GM21360 (cell line): Measurements from ENCODE around the gene EEF1AKMT3.

ENCODE experiments used
- ATAC-seq: cut with Tn5 transposase; IDR thresholded peaks from one replicate; pipeline ENCODE4 v1.9.1; 2021; ENCODE audit warnings: mild to moderate bottlenecking, moderate library complexity; ENCODE audit not compliant: unreplicated experiment

The EEF1AKMT3 gene

GRCh38 chr12:57735198-57735855 lies 37.1 kb upstream of the EEF1AKMT3 start:
- no peak for ATAC-seq

GRCh38 chr12:57735952-57736740 lies 36.3 kb upstream of the EEF1AKMT3 start:
- no peak for ATAC-seq

- no peak for ATAC-seq
These were observed 35.5 kb upstream of the EEF1AKMT3 start for GRCh38 chr12:57736741-57737466.

DNA sequence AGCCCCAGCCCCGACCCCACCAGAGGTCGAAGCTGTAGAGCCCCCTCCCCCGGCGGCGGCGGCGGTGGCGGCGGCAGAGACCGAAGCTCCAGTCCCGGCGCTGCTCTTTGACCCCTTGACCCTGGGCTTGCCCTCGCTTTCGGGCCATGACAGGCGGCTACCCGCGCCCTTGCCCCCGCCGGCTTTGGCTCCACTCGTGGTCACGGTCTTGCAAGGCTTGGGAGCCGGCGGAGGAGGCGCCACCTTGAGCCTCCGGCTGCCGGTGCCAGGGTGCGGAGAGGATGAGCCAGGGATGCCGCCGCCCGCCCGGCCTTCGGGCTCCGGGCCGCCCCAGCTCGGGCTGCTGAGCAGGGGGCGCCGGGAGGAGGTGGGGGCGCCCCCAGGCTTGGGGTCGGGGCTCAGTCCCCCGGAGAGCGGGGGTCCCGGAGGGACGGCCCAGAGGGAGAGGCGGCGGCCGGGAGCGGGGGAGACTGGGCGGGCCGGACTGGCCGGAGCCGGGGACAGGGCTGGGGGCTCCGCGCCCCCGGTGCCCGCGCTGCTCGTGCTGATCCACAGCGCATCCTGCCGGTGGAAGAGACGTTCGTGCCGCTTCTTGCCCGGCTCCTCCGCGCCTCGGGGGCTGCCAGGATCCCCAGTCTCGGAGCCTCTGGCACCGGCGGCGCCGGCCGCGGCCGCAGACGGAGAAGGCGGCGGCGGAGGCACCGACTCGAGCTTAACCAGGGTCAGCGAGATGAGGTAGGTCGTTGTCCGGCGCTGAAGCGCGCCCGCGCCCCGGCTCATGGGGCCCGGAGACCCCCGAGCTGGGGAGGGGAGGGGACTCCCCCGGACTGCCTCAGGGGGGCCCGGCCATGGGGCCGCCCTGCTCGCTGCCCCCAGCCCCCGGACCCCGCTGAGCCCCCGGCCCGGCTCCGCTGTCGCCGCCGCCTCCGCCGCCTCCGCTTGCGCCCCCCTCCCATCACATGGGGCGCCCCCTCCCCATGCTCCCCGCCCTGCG lies 34.6 kb upstream of the EEF1AKMT3 start:
- ATAC-seq = no peak

- ATAC-seq = no peak
These were observed 33.7 kb upstream of the EEF1AKMT3 start, which contains the start of gene AGAP2 for GRCh38 chr12:57738661-57739237. Gene AGAP2 (minus strand): TSS chr12:57738742. CDS start chr12:57738246, 496 bp downstream.

GRCh38 chr12:57739387-57739786 lies 33.0 kb upstream of the EEF1AKMT3 start:
- ATAC-seq = no peak

GRCh38 chr12:57739914-57740538 lies 32.4 kb upstream of the EEF1AKMT3 start:
- ATAC-seq = no peak

- ATAC-seq = peak; percentile 41
These were observed 31.6 kb upstream of the EEF1AKMT3 start for GRCh38 chr12:57740656-57741412.

DNA sequence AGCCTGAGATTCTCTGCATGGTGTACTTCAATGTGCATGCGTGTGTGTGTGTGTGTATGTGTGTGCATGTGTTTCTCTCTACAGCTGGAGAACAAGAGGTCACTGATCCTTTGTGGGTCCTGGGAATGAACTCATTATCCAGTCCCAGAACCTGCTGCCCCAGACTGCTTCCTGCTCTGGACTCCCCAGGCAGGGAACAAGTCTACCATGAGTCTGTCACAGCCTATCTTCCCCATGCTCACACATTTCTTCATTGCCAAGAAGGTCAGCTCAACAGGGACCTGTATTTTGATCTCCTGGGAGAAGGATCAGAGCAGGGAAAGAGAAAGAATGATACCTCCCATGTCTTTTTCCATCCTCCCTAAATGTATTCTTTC lies 31.0 kb upstream of the EEF1AKMT3 start:
- ATAC-seq = peak; percentile 3

DNA sequence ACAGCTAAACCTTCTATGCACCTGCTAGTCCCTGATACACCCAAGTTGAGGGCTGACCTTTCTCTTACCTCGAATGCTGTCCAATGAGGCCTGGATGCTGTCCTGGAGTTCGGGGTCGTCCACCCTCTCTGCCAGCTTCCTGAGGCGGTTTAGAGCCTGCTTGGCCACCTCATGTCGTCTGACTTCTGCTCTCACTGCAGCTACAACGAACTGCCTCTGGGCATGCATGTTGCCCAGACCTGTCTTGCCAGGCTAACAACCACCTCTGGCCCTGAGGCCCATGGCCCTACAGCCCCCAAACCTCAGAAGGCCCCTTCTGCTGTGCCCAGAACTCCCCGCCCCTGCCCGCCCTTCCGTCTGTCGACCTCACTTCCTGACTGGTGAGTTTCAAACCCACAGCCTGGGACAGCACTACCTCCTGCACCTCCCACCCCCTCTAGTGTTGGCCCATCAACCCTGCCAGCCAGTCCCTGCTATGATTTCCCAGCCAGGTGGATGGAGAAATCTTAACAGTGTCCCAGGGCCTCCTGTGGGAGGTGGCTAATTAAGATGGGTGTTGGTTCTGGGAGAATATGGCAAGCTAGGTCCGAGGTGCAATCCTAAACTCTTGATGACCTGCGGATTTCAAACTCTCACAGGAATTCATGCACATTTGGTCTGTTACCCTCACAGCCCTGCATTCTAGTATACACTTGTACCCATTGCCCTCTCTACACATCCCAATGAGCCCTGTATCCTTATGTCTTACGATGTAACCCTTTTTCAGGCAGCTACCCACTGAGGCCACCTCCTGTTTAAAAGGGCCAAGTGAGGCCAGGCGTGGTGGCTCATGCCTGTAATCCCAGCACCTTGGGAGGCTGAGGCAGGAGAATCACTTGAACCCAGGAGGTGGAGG lies 30.3 kb upstream of the EEF1AKMT3 start:
- peak; percentile 46 for ATAC-seq

DNA sequence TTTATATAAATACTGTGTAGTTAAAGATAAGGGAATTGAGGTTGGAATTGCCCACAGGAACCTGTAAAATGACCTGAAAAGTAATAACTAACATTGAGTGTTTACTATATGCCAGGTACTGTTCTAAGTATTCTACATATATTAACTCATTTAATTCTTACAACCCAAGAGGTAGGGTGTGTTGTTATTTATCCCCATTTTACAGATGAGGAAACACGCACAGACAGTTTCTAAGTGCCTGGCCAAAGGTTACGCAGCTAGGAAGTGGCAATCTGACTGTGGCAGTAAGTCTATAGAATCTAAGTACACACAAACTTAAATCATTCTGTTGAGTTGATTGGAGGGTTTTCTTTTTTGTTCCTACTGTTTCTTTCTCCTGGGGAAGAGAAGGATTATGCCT lies 28.6 kb upstream of the EEF1AKMT3 start:
- ATAC-seq = no peak

- peak; percentile 30 for ATAC-seq
These were observed 28.1 kb upstream of the EEF1AKMT3 start for GRCh38 chr12:57744194-57744776.

GRCh38 chr12:57744777-57745484 lies 27.5 kb upstream of the EEF1AKMT3 start, which contains the start of gene TSPAN31:
Gene TSPAN31 (plus strand): TSS chr12:57745039. CDS start chr12:57745155, 116 bp downstream.
- ATAC-seq = peak; percentile 75

DNA sequence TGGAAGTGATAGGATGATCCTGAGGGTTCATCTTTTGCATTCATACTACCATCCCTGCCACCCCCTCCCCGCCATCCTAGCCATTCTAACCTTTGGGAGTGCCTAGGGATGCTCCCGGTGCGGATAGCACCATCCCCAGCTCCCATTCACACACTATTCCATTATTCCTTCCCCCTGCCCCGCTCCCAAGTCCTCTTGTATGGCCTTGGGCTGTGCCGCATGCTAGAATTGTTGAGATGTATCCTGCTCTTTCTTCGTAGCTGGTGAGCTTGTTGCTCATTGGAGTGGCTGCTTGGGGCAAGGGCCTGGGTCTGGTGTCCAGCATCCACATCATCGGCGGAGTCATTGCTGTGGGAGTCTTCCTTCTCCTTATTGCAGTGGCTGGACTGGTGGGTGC lies 26.9 kb upstream of the EEF1AKMT3 start:
- no peak for ATAC-seq

- ATAC-seq = no peak
These were observed 26.4 kb upstream of the EEF1AKMT3 start for GRCh38 chr12:57746025-57746424.

GRCh38 chr12:57749061-57749460 lies 23.4 kb upstream of the EEF1AKMT3 start:
- ATAC-seq = no peak
